CD4-positive, alpha-beta T cell (primary cell): ENCODE measurements around the gene DGUOK. TPM values are rescaled to one million over a fixed set of nuclear protein-coding genes. Genes with fewer than 3 reads are reported as not detected.

Experiments used
- ATAC-seq: fragments of 200-7000 bp; cut with Tn5 transposase; one replicate; pipeline ENCODE4 v1.10.0; 2022; ENCODE audit warnings: mild to moderate bottlenecking; ENCODE audit not compliant: poor library complexity
- CTCF ChIA-PET: fragments of 350-600 bp; sonication (Branson Sonifier 250); formaldehyde crosslinking; loops from one replicate; lab custom pipeline; 2021; ENCODE audit warnings: antibody characterized with exemption, inconsistent platforms; lab: Charles Lee
- POLR2A ChIA-PET: fragments of 350-600 bp; sonication (Branson Sonifier 250); formaldehyde crosslinking; loops from one replicate; lab custom pipeline; 2021; ENCODE audit warnings: antibody characterized with exemption, inconsistent platforms; lab: Charles Lee
- DNase-seq, 14 experiments: peaks; one replicate each; pipeline ENCODE4 v3.0.0-alpha.2; 2013 to 2020; ENCODE audit warnings: mixed read lengths in 2 of 14
- H3K27ac ChIP-seq, 2 donors: one replicate each; pipeline versions ENCODE4 v1.5.1 to v1.7.0; 2013; ENCODE audit warnings: low read length in 2 of 2, low read depth in 1 of 2, mild to moderate bottlenecking in 1 of 2
- H3K27me3 ChIP-seq, 2 experiments: 1 replicate in 1 of 2; 2 replicates in 1 of 2; pipeline versions ENCODE4 v1.6.1 to v1.7.0; 2013; ENCODE audit warnings: low read length in 2 of 2, control low read depth in 1 of 2, mild to moderate bottlenecking in 1 of 2, moderate library complexity in 1 of 2; ENCODE audit not compliant: insufficient read depth in 2 of 2, control insufficient read depth in 1 of 2
- H3K36me3 ChIP-seq: one replicate; pipeline ENCODE4 v1.6.1; 2013; ENCODE audit warnings: low read length, control low read depth; ENCODE audit not compliant: insufficient read depth
- H3K4me1 ChIP-seq: one replicate; pipeline ENCODE4 v1.6.1; 2013; ENCODE audit warnings: low read length, control low read depth; ENCODE audit not compliant: insufficient read depth
- H3K4me3 ChIP-seq: one replicate; pipeline ENCODE4 v1.5.1; 2013; ENCODE audit warnings: mild to moderate bottlenecking, low read length, moderate library complexity
- H3K9me3 ChIP-seq, 2 experiments: 1 replicate in 1 of 2; 2 replicates in 1 of 2; pipeline versions ENCODE4 v1.6.1 to v1.7.0; 2013; ENCODE audit warnings: low read length in 2 of 2, mild to moderate bottlenecking in 2 of 2, control low read depth in 1 of 2, moderate library complexity in 1 of 2; ENCODE audit not compliant: control insufficient read depth in 1 of 2, insufficient read depth in 1 of 2
- H3K27ac Mint-ChIP-seq: one replicate; pipeline ENCODE4 v1.8.0; 2020; ENCODE audit warnings: mixed read lengths
- H3K27me3 Mint-ChIP-seq: one replicate; pipeline ENCODE4 v1.8.0; 2021; ENCODE audit warnings: mixed read lengths
- H3K36me3 Mint-ChIP-seq: one replicate; pipeline ENCODE4 v1.8.0; 2021; ENCODE audit warnings: low read depth, mixed read lengths
- H3K4me1 Mint-ChIP-seq: one replicate; pipeline ENCODE4 v1.8.0; 2021; ENCODE audit warnings: low read depth, mixed read lengths
- H3K4me3 Mint-ChIP-seq: one replicate; pipeline ENCODE4 v1.8.0; 2020; ENCODE audit warnings: mild to moderate bottlenecking, mixed read lengths
- H3K9me3 Mint-ChIP-seq: one replicate; pipeline ENCODE4 v1.8.0; 2020; ENCODE audit warnings: mixed read lengths
- CTCF ChIP-seq: fragments of 200-600 bp; IDR thresholded peaks from one replicate; pipeline ENCODE4 v1.8.0; 2022; ENCODE audit warnings: antibody characterized with exemption, mild to moderate bottlenecking
- intact Hi-C, 2 experiments: fragments of 100-400 bp; cut with DNase I in 1 of 2; cut with micrococcal nuclease in 1 of 2; formaldehyde crosslinking; loops; one replicate each; pipeline versions ENCODE4 v1.15.1 to v1.9.0; 2023 to 2025; cut with DNase I, micrococcal nuclease
- total RNA-seq, 174 experiments: library from RNA in 2 of 174; stranded (reverse) in 2 of 174; gene quantifications; one replicate each; pipeline ENCODE4 v1.2.3 and lab custom pipeline; 2021 to 2026

DGUOK gene
- total RNA-seq, 2 experiments from 2014 or later, result 30.5 to 32.0 TPM

DNA sequence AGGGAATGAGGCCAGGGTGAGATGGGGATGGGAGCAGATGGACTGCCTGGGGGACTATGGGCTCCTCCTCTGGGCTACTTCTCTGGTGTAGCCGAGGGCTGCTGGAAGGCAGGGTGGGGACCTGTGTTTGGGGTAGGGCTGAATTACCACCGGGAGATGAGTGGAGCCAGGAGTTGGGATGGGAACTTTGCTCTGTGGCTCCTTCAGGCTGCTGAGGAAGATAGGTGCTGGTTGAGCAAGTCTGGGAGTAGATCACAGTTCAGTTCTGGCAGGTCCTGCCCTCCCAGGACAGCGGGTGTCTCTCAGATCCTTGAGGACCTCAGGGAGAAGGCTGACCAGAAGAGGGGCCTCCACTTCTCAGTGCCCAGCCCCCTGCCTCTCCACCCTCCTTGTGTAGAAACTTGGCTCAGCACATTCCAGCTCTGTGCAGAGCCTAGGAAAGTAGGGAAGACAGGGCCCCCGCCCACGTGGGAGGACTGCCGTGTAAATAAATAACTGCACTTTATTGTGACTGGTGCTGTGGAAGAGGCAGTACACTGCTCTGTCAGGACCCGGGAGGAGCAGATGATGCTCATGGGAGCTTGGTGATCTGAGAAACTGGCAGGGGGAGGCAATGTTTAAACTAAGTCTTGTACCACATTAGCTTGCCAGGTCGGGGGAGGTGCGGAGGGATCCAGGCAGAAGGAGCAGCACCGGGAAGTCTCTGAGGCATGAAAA, 73.4 kb downstream of the DGUOK start:
- H3K36me3 ChIP-seq, result no peaks in the 10 kb centered on the region
- TF ChIP-seq CTCF, result no peak
- H3K9me3 Mint-ChIP-seq, result no peaks in the 10 kb centered on the region
- POLR2A ChIA-PET, result interaction anchor here (0.6 to 3.2 kb wide), 6 partner anchors 14 to 178 kb away, joined by 3 to 25 read pairs (median 6); partner anchors contain the start of genes DGUOK, MOB1A and TET3
- H3K4me1 Mint-ChIP-seq, result peaks cover 76% of the 10 kb centered on the region
- intact Hi-C loops, result no loop called here
- peak overlapping the region; percentile 81 for H3K27ac Mint-ChIP-seq
- no peaks in the 10 kb centered on the region for H3K27me3 ChIP-seq
- ATAC-seq (no peak), DNase-seq (no peak)
- H3K27me3 Mint-ChIP-seq, result no peaks in the 10 kb centered on the region
- no peak overlapping the region for H3K4me3 ChIP-seq
- no peak overlapping the region for H3K27ac ChIP-seq
- H3K36me3 Mint-ChIP-seq, result no peaks in the 10 kb centered on the region
- CTCF ChIA-PET, result interaction anchor here (2.0 kb wide), 1 partner anchor 13 kb away, joined by 8 read pairs; no protein-coding TSS in a partner anchor
- peaks cover 82% of the 10 kb centered on the region for H3K4me1 ChIP-seq
- H3K9me3 ChIP-seq, result no peaks in the 10 kb centered on the region
- H3K4me3 Mint-ChIP-seq, result peak overlapping the region; percentile 87

- Histone ChIP-seq H3K27me3 (no peaks in the 10 kb centered on the region), H3K9me3 (no peaks in the 10 kb centered on the region), H3K4me3 (no peak overlapping the region), H3K4me1 (peaks cover 81% of the 10 kb centered on the region), H3K36me3 (peaks cover 2% of the 10 kb centered on the region), H3K27ac (no peak overlapping the region)
- Mint-ChIP-seq H3K4me1 (peaks cover 76% of the 10 kb centered on the region), H3K9me3 (no peaks in the 10 kb centered on the region), H3K4me3 (peak overlapping the region; percentile 87), H3K27ac (peak overlapping the region; percentile 81), H3K27me3 (no peaks in the 10 kb centered on the region), H3K36me3 (no peaks in the 10 kb centered on the region)
- POLR2A ChIA-PET, result interaction anchor here (0.6 to 3.2 kb wide), 8 partner anchors 14 to 178 kb away, joined by 3 to 25 read pairs (median 4); partner anchors contain the start of genes DGUOK, MOB1A and TET3
- DNase-seq, result no peak
- TF ChIP-seq CTCF, result no peak
- CTCF ChIA-PET, result interaction anchor here (2.0 kb wide), 1 partner anchor 13 kb away, joined by 8 read pairs; no protein-coding TSS in a partner anchor
- ATAC-seq, result no peak
- intact Hi-C loops, result loop anchor here in 1 of 2 experiments (1.0 kb wide), 1 partner anchor 14 kb away; no protein-coding TSS in a partner anchor
Observed at GRCh38 chr2:74000666-74001065, 74.0 kb downstream of the DGUOK start.

DNA sequence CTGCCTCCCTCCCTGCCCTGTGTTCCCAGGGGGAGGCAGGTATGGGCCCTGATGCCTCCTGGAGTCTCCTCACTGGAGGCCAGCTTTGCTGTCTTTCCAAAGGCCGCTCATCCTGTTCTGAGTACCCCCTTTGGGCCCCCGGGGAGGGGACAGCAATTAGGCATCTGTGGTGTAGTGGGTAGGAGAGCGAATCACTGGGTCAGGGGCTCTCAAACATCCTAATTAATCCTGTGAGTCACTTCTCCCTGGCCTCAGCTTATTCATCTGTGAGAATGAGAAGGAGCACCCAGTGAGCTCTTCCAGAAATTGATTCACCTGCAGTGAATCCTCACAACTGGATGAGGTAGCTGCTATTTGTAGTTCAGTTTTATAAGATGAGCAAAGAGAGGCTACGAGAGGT, 74.4 kb downstream of the DGUOK start:
- POLR2A ChIA-PET, result interaction anchor here (0.6 to 3.2 kb wide), 9 partner anchors 14 to 177 kb away, joined by 3 to 25 read pairs (median 4); partner anchors contain the start of genes BOLA3, DGUOK, MOB1A and TET3
- H3K27ac Mint-ChIP-seq, result peak overlapping the region; percentile 81
- CTCF ChIA-PET, result interaction anchor here (1.6 to 2.0 kb wide), 2 partner anchors 14 to 93 kb away, joined by 4 to 8 read pairs; no protein-coding TSS in a partner anchor
- peaks cover 79% of the 10 kb centered on the region for H3K4me1 Mint-ChIP-seq
- no peaks in the 10 kb centered on the region for H3K27me3 Mint-ChIP-seq
- Histone ChIP-seq H3K4me1 (peaks cover 78% of the 10 kb centered on the region), H3K36me3 (peaks cover 7% of the 10 kb centered on the region), H3K27me3 (no peaks in the 10 kb centered on the region), H3K4me3 (no peak overlapping the region), H3K27ac (peak overlapping the region in 1 of 2 donors; percentile 11), H3K9me3 (no peaks in the 10 kb centered on the region)
- ATAC-seq, result no peak
- peak overlapping the region; percentile 87 for H3K4me3 Mint-ChIP-seq
- H3K36me3 Mint-ChIP-seq, result no peaks in the 10 kb centered on the region
- intact Hi-C loops, result loop anchor here in 1 of 2 experiments (1.0 kb wide), 1 partner anchor 15 kb away; no protein-coding TSS in a partner anchor
- no peaks in the 10 kb centered on the region for H3K9me3 Mint-ChIP-seq
- DNase-seq, result no peak
- TF ChIP-seq CTCF, result no peak
